CD14-positive monocyte (primary cell): ENCODE data around the gene EPC1. TPM values are rescaled to one million over a fixed set of nuclear protein-coding genes. Genes with fewer than 3 reads are reported as not detected.

ENCODE experiments used
- DNase-seq, 3 donors: peaks; one replicate each; pipeline ENCODE4 v3.0.0-alpha.2; 2011 to 2022
- H2AFZ ChIP-seq: 2 replicates; pipeline ENCODE4 v1.6.0; 2012; ENCODE audit warnings: mild to moderate bottlenecking, low read depth, low read length, inconsistent platforms; ENCODE audit not compliant: insufficient read depth, poor library complexity, severe bottlenecking
- H3K27ac ChIP-seq, 2 donors: 1 replicate in 1 of 2; 2 replicates in 1 of 2; pipeline ENCODE4 v1.5.1; 2012 to 2013; ENCODE audit warnings: low read length in 2 of 2, control low read depth in 1 of 2, inconsistent platforms in 1 of 2, low read depth in 1 of 2, mild to moderate bottlenecking in 1 of 2
- H3K27me3 ChIP-seq, 2 donors: one replicate each; pipeline versions ENCODE4 v1.6.0 to v1.6.1; 2011 to 2013; ENCODE audit warnings: low read length in 2 of 2; ENCODE audit not compliant: control insufficient read depth in 2 of 2, insufficient read depth in 2 of 2
- H3K36me3 ChIP-seq, 2 donors: replicated peaks in 1 of 2; 1 replicate in 1 of 2; 2 replicates in 1 of 2; pipeline versions ENCODE4 v1.5.1 to v1.6.1; 2012 to 2013; ENCODE audit warnings: low read length in 2 of 2, control low read depth in 1 of 2, inconsistent platforms in 1 of 2, mild to moderate bottlenecking in 1 of 2; ENCODE audit not compliant: insufficient read depth in 2 of 2, control insufficient read depth in 1 of 2
- H3K4me1 ChIP-seq, 2 donors: 1 replicate in 1 of 2; 2 replicates in 1 of 2; pipeline versions ENCODE4 v1.5.1 to v1.6.1; 2012 to 2013; ENCODE audit warnings: low read length in 2 of 2, control low read depth in 1 of 2, inconsistent platforms in 1 of 2, mild to moderate bottlenecking in 1 of 2, moderate library complexity in 1 of 2; ENCODE audit not compliant: insufficient read depth in 2 of 2, control insufficient read depth in 1 of 2
- H3K4me2 ChIP-seq: replicated peaks from 2 replicates; pipeline ENCODE3; 2012; ENCODE audit warnings: low read length, moderate library complexity, mild to moderate bottlenecking; ENCODE audit not compliant: poor library complexity, severe bottlenecking; ENCODE audit errors: extremely low read depth
- H3K4me3 ChIP-seq, 3 experiments: fragments of 200-600 bp in 1 of 3; sonication (generic) in 1 of 3; replicated peaks in 1 of 3; 1 replicate in 2 of 3; 2 replicates in 1 of 3; pipeline ENCODE4 v1.5.1; 2011 to 2013; ENCODE audit warnings: low read length in 3 of 3, mild to moderate bottlenecking in 3 of 3, control low read depth in 2 of 3, low read depth in 2 of 3, inconsistent platforms in 1 of 3, moderate library complexity in 1 of 3
- H3K79me2 ChIP-seq: 2 replicates; pipeline ENCODE4 v1.6.0; 2012; ENCODE audit warnings: mild to moderate bottlenecking, control low read depth, inconsistent platforms, low read length, moderate library complexity; ENCODE audit not compliant: insufficient read depth
- H3K9ac ChIP-seq: 2 replicates; pipeline ENCODE4 v1.6.0; 2017; ENCODE audit warnings: low read length, mild to moderate bottlenecking; ENCODE audit not compliant: insufficient read depth, poor library complexity, severe bottlenecking
- H3K9me3 ChIP-seq, 2 donors: replicated peaks in 1 of 2; 1 replicate in 1 of 2; 2 replicates in 1 of 2; pipeline versions ENCODE4 v1.5.1 to v1.6.1; 2012 to 2013; ENCODE audit warnings: low read length in 2 of 2, control low read depth in 1 of 2; ENCODE audit not compliant: control insufficient read depth in 1 of 2, insufficient read depth in 1 of 2
- H4K20me1 ChIP-seq: 2 replicates; pipeline ENCODE4 v1.6.0; 2012; ENCODE audit warnings: mild to moderate bottlenecking, low read length, control low read depth, moderate library complexity; ENCODE audit not compliant: insufficient read depth
- H3K27ac Mint-ChIP-seq, 7 donors: one replicate each; pipeline ENCODE4 v1.8.0; 2020; ENCODE audit warnings: mild to moderate bottlenecking in 7 of 7, mixed read lengths in 7 of 7, moderate library complexity in 6 of 7, inconsistent platforms in 2 of 7
- H3K27me3 Mint-ChIP-seq, 3 donors: one replicate each; pipeline ENCODE4 v1.8.0; 2021 to 2022; ENCODE audit warnings: low read depth in 3 of 3, mild to moderate bottlenecking in 3 of 3, mixed read lengths in 3 of 3, moderate library complexity in 3 of 3, inconsistent platforms in 1 of 3
- H3K36me3 Mint-ChIP-seq, 2 donors: one replicate each; pipeline ENCODE4 v1.8.0; 2020; ENCODE audit warnings: mixed read lengths in 2 of 2, inconsistent platforms in 1 of 2, mild to moderate bottlenecking in 1 of 2
- H3K4me1 Mint-ChIP-seq: one replicate; pipeline ENCODE4 v1.8.0; 2020; ENCODE audit warnings: mild to moderate bottlenecking, mixed read lengths
- H3K4me3 Mint-ChIP-seq, 2 donors: one replicate each; pipeline ENCODE4 v1.8.0; 2020; ENCODE audit warnings: mild to moderate bottlenecking in 2 of 2, mixed read lengths in 2 of 2, moderate library complexity in 1 of 2
- H3K9me3 Mint-ChIP-seq, 7 donors: one replicate each; pipeline ENCODE4 v1.8.0; 2020 to 2022; ENCODE audit warnings: mixed read lengths in 7 of 7, mild to moderate bottlenecking in 6 of 7, moderate library complexity in 6 of 7, inconsistent platforms in 2 of 7
- WGBS: methylation state at CpG from one replicate; pipeline ENCODE4 v1.1.5; 2013; ENCODE audit warnings: missing lambda C conversion rate; ENCODE audit not compliant: insufficient coverage; 5-methylcytosine and 5-hydroxymethylcytosine counted together
- intact Hi-C, 2 donors: fragments of 100-400 bp; cut with micrococcal nuclease; formaldehyde crosslinking; loops; one replicate each; pipeline versions ENCODE4 v1.15.0 to v1.15.1; 2023
- polyA plus RNA-seq, 3 donors: library from polyadenylated mRNA; depleted of rRNA in 1 of 3; unstranded in 2 of 3; stranded (reverse) in 1 of 3; fragments of 300-500 nt in 2 of 3; fragments of >200 nt in 1 of 3; fragmentation: Illumina TruSeq in 2 of 3; gene quantifications; 1 replicate in 2 of 3; 2 replicates in 1 of 3; pipeline ENCODE4 v1.2.3, GENCODE V29; 2012 to 2021
- TF ChIP-seq, protein P1 (sequence below): fragments of 200-600 bp; IDR thresholded peaks from one replicate; pipeline ENCODE4 v1.8.0; 2022; ENCODE audit warnings: antibody characterized with exemption, mild to moderate bottlenecking

The EPC1 gene
- polyA plus RNA-seq, 3 donors, result 28.3 to 60.8 (median 31.0) TPM

DNA sequence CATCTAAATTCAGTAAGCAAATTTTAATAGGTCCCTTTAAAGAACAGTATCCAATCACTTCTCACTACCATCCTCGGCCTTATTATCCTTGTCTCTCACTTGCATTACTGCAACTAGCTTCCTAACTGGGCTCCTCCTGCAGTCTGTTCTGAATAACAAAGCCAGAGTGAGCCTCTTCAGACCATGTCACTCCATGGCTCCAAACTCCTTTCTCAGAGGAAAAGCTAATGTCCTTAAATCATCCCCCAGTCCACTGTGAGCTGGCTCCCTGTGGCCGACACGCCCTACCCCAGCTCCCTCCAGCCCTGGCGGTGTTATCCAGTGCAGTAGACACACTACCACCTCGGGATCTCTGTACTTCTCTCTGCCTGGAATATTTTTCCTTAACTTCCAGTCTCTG lies 80.0 kb downstream of the EPC1 start:
- intact Hi-C loops, result no loop called here
- peaks cover 0 to 1% (median 0%) of the 10 kb centered on the region in 3 donors for H3K27me3 Mint-ChIP-seq
- no peak for DNase-seq

GRCh38 chr10:32266566-32266965 lies 80.4 kb downstream of the EPC1 start:
- Mint-ChIP-seq H3K4me3 (no peak overlapping the region), H3K27ac (peak overlapping the region in 2 of 7 donors; percentile 71 to 76), H3K9me3 (no peaks in the 10 kb centered on the region), H3K27me3 (peaks cover 0 to 1% (median 0%) of the 10 kb centered on the region in 3 donors), H3K4me1 (peaks cover 10% of the 10 kb centered on the region), H3K36me3 (peaks cover 46 to 49% of the 10 kb centered on the region in 2 donors)
- intact Hi-C loops, result no loop called here
- Histone ChIP-seq H4K20me1 (peaks cover 21% of the 10 kb centered on the region), H3K36me3 (peaks cover 42 to 54% of the 10 kb centered on the region in 2 donors), H3K4me2 (no peak overlapping the region), H3K4me3 (no peak overlapping the region), H3K27ac (no peak overlapping the region), H3K4me1 (peaks cover 0 to 5% of the 10 kb centered on the region in 2 donors), H3K27me3 (no peaks in the 10 kb centered on the region), H3K79me2 (peaks cover 7% of the 10 kb centered on the region), H3K9ac (no peak overlapping the region), H3K9me3 (no peaks in the 10 kb centered on the region), H2AFZ (no peak overlapping the region)
- TF ChIP-seq, protein P1, sequence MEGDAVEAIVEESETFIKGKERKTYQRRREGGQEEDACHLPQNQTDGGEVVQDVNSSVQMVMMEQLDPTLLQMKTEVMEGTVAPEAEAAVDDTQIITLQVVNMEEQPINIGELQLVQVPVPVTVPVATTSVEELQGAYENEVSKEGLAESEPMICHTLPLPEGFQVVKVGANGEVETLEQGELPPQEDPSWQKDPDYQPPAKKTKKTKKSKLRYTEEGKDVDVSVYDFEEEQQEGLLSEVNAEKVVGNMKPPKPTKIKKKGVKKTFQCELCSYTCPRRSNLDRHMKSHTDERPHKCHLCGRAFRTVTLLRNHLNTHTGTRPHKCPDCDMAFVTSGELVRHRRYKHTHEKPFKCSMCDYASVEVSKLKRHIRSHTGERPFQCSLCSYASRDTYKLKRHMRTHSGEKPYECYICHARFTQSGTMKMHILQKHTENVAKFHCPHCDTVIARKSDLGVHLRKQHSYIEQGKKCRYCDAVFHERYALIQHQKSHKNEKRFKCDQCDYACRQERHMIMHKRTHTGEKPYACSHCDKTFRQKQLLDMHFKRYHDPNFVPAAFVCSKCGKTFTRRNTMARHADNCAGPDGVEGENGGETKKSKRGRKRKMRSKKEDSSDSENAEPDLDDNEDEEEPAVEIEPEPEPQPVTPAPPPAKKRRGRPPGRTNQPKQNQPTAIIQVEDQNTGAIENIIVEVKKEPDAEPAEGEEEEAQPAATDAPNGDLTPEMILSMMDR, result no peak
- DNase-seq, result no peak
- 100% methylated on average over 1 of the region's 2 CpGs for WGBS

More for the DNA sequence above, 80.0 kb downstream of the EPC1 start:
- Histone ChIP-seq H3K27ac (no peak overlapping the region), H3K36me3 (peaks cover 46 to 59% of the 10 kb centered on the region in 2 donors), H4K20me1 (peaks cover 21% of the 10 kb centered on the region), H3K9me3 (no peaks in the 10 kb centered on the region), H3K9ac (no peak overlapping the region), H3K79me2 (peaks cover 7% of the 10 kb centered on the region), H3K27me3 (no peaks in the 10 kb centered on the region), H3K4me3 (no peak overlapping the region), H3K4me2 (no peak overlapping the region), H3K4me1 (peaks cover 0 to 5% of the 10 kb centered on the region in 2 donors), H2AFZ (no peak overlapping the region)
- H3K4me3 Mint-ChIP-seq, result no peak overlapping the region
- peak overlapping the region in 3 of 7 donors; percentile 17 to 76 (median 71) for H3K27ac Mint-ChIP-seq
- WGBS, result 98% methylated on average over 5 of the region's 5 CpGs
- H3K9me3 Mint-ChIP-seq, result no peaks in the 10 kb centered on the region
- H3K36me3 Mint-ChIP-seq, result peaks cover 50 to 52% of the 10 kb centered on the region in 2 donors
- H3K4me1 Mint-ChIP-seq, result peaks cover 10% of the 10 kb centered on the region
- TF ChIP-seq, protein P1, result no peak
